K562 (cell line): ENCODE data around the gene AKT1S1. TPM values are rescaled to one million over a fixed set of nuclear protein-coding genes. Genes with fewer than 3 reads are reported as not detected.
A peak's percentile ranks its signal among the peaks of the same experiment; 100 is the strongest.

Experiments
- ATAC-seq: fragments of 200-7000 bp; cut with Tn5 transposase; 3 replicates; pipeline ENCODE4 v1.9.1; 2020; ENCODE audit warnings: moderate library complexity
- BruUV-seq: library from RNA; stranded (reverse); fragments of 400-500 nt; replicated peaks from 2 replicates; lab custom pipeline; 2021; lab: Mats Ljungman, UMichigan
- CTCF ChIA-PET: fragments of 300-600 bp; formaldehyde crosslinking; extraction: SDS; loops from one replicate; lab custom pipeline; 2021; ENCODE audit warnings: low intra/inter-chr PET ratio; lab: Yijun Ruan, JAX
- POLR2A ChIA-PET: fragments of 300-600, 350-650 bp; sonication (Branson Sonifier 250); formaldehyde crosslinking; extraction: SDS; loops from one replicate; lab custom pipeline; 2021; ENCODE audit warnings: antibody characterized with exemption, inconsistent platforms; lab: Yijun Ruan, JAX
- DNase-seq, 4 experiments: peaks; one replicate each; pipeline versions ENCODE4 v3.0.0 to v3.0.0-alpha.2; 2011 to 2018; ENCODE audit warnings: low spot score in 3 of 4, mixed read lengths in 3 of 4; ENCODE audit errors: extremely low read depth in 1 of 4
- FAIRE-seq: peaks from 2 replicates; lab custom pipeline; 2011; peaks lifted over from hg19 to GRCh38; lab: Jason Lieb, UNC
- H2AFZ ChIP-seq: 2 replicates; pipeline ENCODE4 v1.6.0; 2011; ENCODE audit warnings: low read depth, low read length, control low read depth, inconsistent platforms
- H3K27ac ChIP-seq: fragments of 200-600 bp; 3 replicates; pipeline ENCODE4 v1.8.0; 2011; ENCODE audit warnings: low read depth, mild to moderate bottlenecking, control low read depth, inconsistent platforms, low read length, moderate library complexity, mixed read lengths; ENCODE audit errors: extremely low read depth
- H3K27me3 ChIP-seq, 2 experiments: fragments of 300-600 bp in 1 of 2; 2 replicates in 1 of 2; 3 replicates in 1 of 2; pipeline versions ENCODE4 v1.6.0 to v1.8.0; 2011; ENCODE audit warnings: inconsistent platforms in 2 of 2, low read length in 2 of 2, mild to moderate bottlenecking in 1 of 2, mixed read lengths in 1 of 2, moderate library complexity in 1 of 2; ENCODE audit not compliant: control insufficient read depth in 2 of 2, insufficient read depth in 2 of 2
- H3K36me3 ChIP-seq: fragments of 300-600 bp; 3 replicates; pipeline ENCODE4 v1.8.0; 2011; ENCODE audit warnings: mild to moderate bottlenecking, low read length, inconsistent platforms; ENCODE audit not compliant: control insufficient read depth, insufficient read depth
- H3K4me1 ChIP-seq, 2 experiments: fragments of 200-600 bp in 1 of 2; replicated peaks in 1 of 2; 2 replicates in 1 of 2; 3 replicates in 1 of 2; pipeline versions ENCODE4 v1.5.1 to v1.8.0; 2011; ENCODE audit warnings: inconsistent platforms in 2 of 2, low read length in 2 of 2, mild to moderate bottlenecking in 1 of 2, mixed read lengths in 1 of 2, moderate library complexity in 1 of 2; ENCODE audit not compliant: control insufficient read depth in 2 of 2, insufficient read depth in 2 of 2
- H3K4me2 ChIP-seq: 2 replicates; pipeline ENCODE4 v1.6.1; 2011; ENCODE audit warnings: low read length, control low read depth, inconsistent platforms, mixed read lengths; ENCODE audit not compliant: insufficient read depth
- H3K4me3 ChIP-seq: fragments of 200-600 bp; sonication (generic), shearing (Covaris generic); 2 replicates; pipeline ENCODE4 v1.5.1; 2016; ENCODE audit warnings: control low read depth, inconsistent platforms
- H3K79me2 ChIP-seq: fragments of 200-600 bp; 3 replicates; pipeline ENCODE4 v1.8.0; 2011; ENCODE audit warnings: low read length, inconsistent platforms; ENCODE audit not compliant: control insufficient read depth, insufficient read depth
- H3K9ac ChIP-seq, 2 experiments: 2 replicates each; pipeline versions ENCODE4 v1.6.0 to v1.6.1; 2011; ENCODE audit warnings: low read depth in 2 of 2, low read length in 2 of 2, control low read depth in 1 of 2, inconsistent platforms in 1 of 2, mild to moderate bottlenecking in 1 of 2, mixed read lengths in 1 of 2; ENCODE audit not compliant: insufficient read depth in 1 of 2
- H3K9me1 ChIP-seq: one replicate; pipeline ENCODE4 v1.6.0; 2011; ENCODE audit warnings: inconsistent platforms, mild to moderate bottlenecking, low read length, moderate library complexity; ENCODE audit not compliant: control insufficient read depth, insufficient read depth
- H3K9me3 ChIP-seq: replicated peaks from 2 replicates; pipeline ENCODE4 v1.5.1; 2011; ENCODE audit warnings: low read depth, low read length, inconsistent platforms; ENCODE audit not compliant: control insufficient read depth, insufficient read depth
- H4K20me1 ChIP-seq: replicated peaks from 2 replicates; pipeline ENCODE4 v1.6.1; 2011; ENCODE audit warnings: low read length, inconsistent platforms, mixed read lengths; ENCODE audit not compliant: control insufficient read depth, insufficient read depth
- BCOR ChIP-seq: fragments of 450-650 bp; IDR thresholded peaks from 2 replicates; pipeline ENCODE4 v1.6.1; 2016
- CEBPG ChIP-seq, 3 experiments: fragments of 200-800 bp in 1 of 3; sonication (Bioruptor generic) in 1 of 3; sonication (generic) in 1 of 3; formaldehyde crosslinking in 1 of 3; IDR thresholded peaks in 2 of 3; conservative IDR thresholded peaks in 1 of 3; 2 replicates each; pipeline versions ENCODE4 v1.6.1 to v1.8.0; 2016 to 2022; ENCODE audit warnings: missing compliant biosample characterization in 2 of 3, missing genetic modification characterization in 2 of 3, mild to moderate bottlenecking in 1 of 3, missing genetic modification reagents in 1 of 3
- ETV5 ChIP-seq: sonication (generic); formaldehyde crosslinking; IDR thresholded peaks from 2 replicates; pipeline ENCODE4 v1.4.0; 2020; ENCODE audit warnings: low read depth, mild to moderate bottlenecking, missing genetic modification reagents
- KDM1A ChIP-seq, 2 experiments: fragments of 450-650 bp; IDR thresholded peaks; 2 replicates each; pipeline ENCODE4 v1.6.1; 2016; ENCODE audit warnings: mild to moderate bottlenecking in 2 of 2
- NELFE ChIP-seq: IDR thresholded peaks from 2 replicates; pipeline ENCODE4 v1.6.1; 2011; ENCODE audit warnings: mild to moderate bottlenecking; ENCODE audit not compliant: insufficient read depth, insufficient read length
- RCOR1 ChIP-seq, 2 experiments: IDR thresholded peaks; 2 replicates each; pipeline ENCODE4 v1.6.1; 2012; ENCODE audit warnings: low read depth in 2 of 2, low read length in 2 of 2, borderline replicate concordance in 1 of 2, improper control_type of control experiment in 1 of 2
- SMARCA5 ChIP-seq: fragments of 450-650 bp; IDR thresholded peaks from 2 replicates; pipeline ENCODE4 v1.6.1; 2016
- ZNF436 ChIP-seq: fragments of 250-450, 450-650 bp; sonication (Bioruptor Pico); formaldehyde crosslinking; IDR thresholded peaks from 2 replicates; pipeline ENCODE4 v1.7.0; 2020; ENCODE audit warnings: mild to moderate bottlenecking
- ZNF609 ChIP-seq: sonication (generic); formaldehyde crosslinking; IDR thresholded peaks from 2 replicates; pipeline ENCODE4 v1.8.1; 2023; ENCODE audit warnings: missing genetic modification reagents, mild to moderate bottlenecking, borderline replicate concordance
- WGBS: fragments of 100-300 bp; shearing (Covaris generic); methylation state at CpG from one replicate; pipeline ENCODE4 v1.1.6; 2016; ENCODE audit warnings: low coverage, mixed read lengths; ENCODE audit not compliant: insufficient coverage; ENCODE audit errors: missing lambda C conversion rate; 5-methylcytosine and 5-hydroxymethylcytosine counted together
- in situ Hi-C: fragments of 300-500 bp; cut with MboI; formaldehyde crosslinking; loops from 4 replicates; pipeline ENCODE4 v1.15.0; 2018; ENCODE audit warnings: inconsistent platforms, mixed read lengths
- intact Hi-C: fragments of 100-400 bp; cut with micrococcal nuclease; formaldehyde crosslinking; loops from 2 replicates; pipeline ENCODE4 v1.14.2; 2022
- polyA plus RNA-seq, 8 experiments: library from polyadenylated mRNA; depleted of rRNA in 4 of 8; stranded (reverse) in 5 of 8; unstranded in 3 of 8; fragments of >200 nt; fragmentation: Nextera tagmentation in 2 of 8; fragmentation: Illumina TruSeq in 1 of 8; extraction: Ambion mirVana in 2 of 8; extraction: Trizol in 1 of 8; gene quantifications; 2 replicates each; pipeline versions ENCODE4 v1.2.1 to v1.2.3, GENCODE V29; 2011 to 2014; ENCODE audit warnings: inconsistent platforms in 1 of 8, missing spikeins in 1 of 8
- total RNA-seq, 7 experiments: library from RNA; depleted of rRNA in 6 of 7; stranded (reverse); fragments of >200 nt in 6 of 7; fragmentation: Illumina TruSeq in 2 of 7; extraction: Trizol in 2 of 7; gene quantifications; 2 replicates each; pipeline versions ENCODE4 v1.2.1 to v1.2.3, GENCODE V29; 2011 to 2021; ENCODE audit warnings: low replicate concordance in 1 of 7

Gene AKT1S1
- total and polyA plus RNA-seq, 9 of the 15 experiments (the other 6 are each of a cell fraction or from before 2014, with no cell fraction given), result 1.2 to 50.3 (median 17.1) TPM

- ChIA-PET CTCF (no interaction called here), POLR2A (interaction anchor here (1.0 to 2.1 kb wide), 5 partner anchors 9 to 36 kb away, joined by 3 to 8 read pairs (median 4); no protein-coding TSS in a partner anchor)
- no peaks in the 10 kb centered on the region for H3K79me2 ChIP-seq
- peaks cover 3% of the 10 kb centered on the region; the same call in 1 of the 2 replicates for H4K20me1 ChIP-seq
- DNase-seq (no peak), FAIRE-seq (no peak), ATAC-seq (no peak)
- H3K9me3 ChIP-seq, result no peaks in the 10 kb centered on the region
- no TSS peak for BruUV-seq
- H3K36me3 ChIP-seq, result no peaks in the 10 kb centered on the region
- H3K9me1 ChIP-seq, result peaks cover 7% of the 10 kb centered on the region
- in situ Hi-C loops, result loop anchor here (5.0 kb wide), 1 partner anchor 88 kb away; no protein-coding TSS in a partner anchor
- 48% methylated on average over 13 of the region's 18 CpGs for WGBS
- H3K4me2 ChIP-seq, result no peak overlapping the region
- no peak overlapping the region for H3K27ac ChIP-seq
- H2AFZ ChIP-seq, result no peak overlapping the region
- no peak overlapping the region for H3K4me3 ChIP-seq
- peaks cover 2 to 14% of the 10 kb centered on the region in 2 experiments; a peak in 3 of 5 replicates for H3K27me3 ChIP-seq
- H3K9ac ChIP-seq, result peak overlapping the region in 1 of 2 experiments; percentile 57; a peak in 1 of 4 replicates
- H3K4me1 ChIP-seq, result peaks cover 12 to 53% of the 10 kb centered on the region in 2 experiments
- intact Hi-C loops, result no loop called here
- TF ChIP-seq ETV5 (CRISPR knock-in tag), result no peak
- TF ChIP-seq, all 486 proteins: peak for 0
Measured at GRCh38 chr19:49894011-49894664, 17.0 kb upstream of the AKT1S1 start.

- no peak overlapping the region for H3K9ac ChIP-seq
- ATAC-seq, result no peak
- H3K27ac ChIP-seq, result no peak overlapping the region
- TF ChIP-seq RCOR1 (IDR thresholded peaks at IDR 0.05; ENCODE audit: borderline replicate concordance in 1 of 2, low read depth in 2 of 2, low read length in 2 of 2) (peak in 1 of 2 experiments; percentile 54; a peak in 1 of 4 replicates), KDM1A (IDR thresholded peaks at IDR 0.05) (peak in 1 of 2 experiments; percentile 46; a peak in 1 of 4 replicates), CEBPG (CRISPR knock-in tag; IDR thresholded peaks at IDR 0.05) (no peak), CEBPG (tag; conservative IDR thresholded peaks at IDR 0.05 in 1 of 2, IDR thresholded peaks at IDR 0.05 in 1 of 2) (no peak), SMARCA5 (peak; percentile 83), BCOR (peak; percentile 83), ZNF436 (CRISPR knock-in tag) (peak; percentile 66; the same call in 1 of the 2 replicates), ZNF609 (CRISPR knock-in tag) (no peak), NELFE (no peak)
Measured at GRCh38 chr19:49892716-49893115, 15.6 kb upstream of the AKT1S1 start.

More at GRCh38 chr19:49892716-49893115, 15.6 kb upstream of the AKT1S1 start:
- DNase-seq (no peak), FAIRE-seq (no peak)
- ChIA-PET POLR2A (interaction anchor here (0.7 to 0.9 kb wide), 2 partner anchors 24 to 36 kb away, joined by 3 read pairs; no protein-coding TSS in a partner anchor), CTCF (no interaction called here)
- H3K4me2 ChIP-seq, result no peak overlapping the region
- intact Hi-C loops (no loop called here), in situ Hi-C loops (loop anchor here (5.0 kb wide), 1 partner anchor 90 kb away; no protein-coding TSS in a partner anchor)
- BruUV-seq, result no TSS peak
- peaks cover 3% of the 10 kb centered on the region; the same call in 1 of the 2 replicates for H4K20me1 ChIP-seq
- no peaks in the 10 kb centered on the region for H3K79me2 ChIP-seq
- peaks cover 2 to 14% of the 10 kb centered on the region in 2 experiments; a peak in 3 of 5 replicates for H3K27me3 ChIP-seq
- H3K4me3 ChIP-seq, result no peak overlapping the region
- 46% methylated on average over 1 of the region's 1 CpG for WGBS
- no peaks in the 10 kb centered on the region for H3K9me3 ChIP-seq
- peaks cover 7% of the 10 kb centered on the region for H3K9me1 ChIP-seq
- no peak overlapping the region for H2AFZ ChIP-seq
- H3K36me3 ChIP-seq, result no peaks in the 10 kb centered on the region
- H3K4me1 ChIP-seq, result peaks cover 12 to 59% of the 10 kb centered on the region in 2 experiments
